HUES6 (cell line): ENCODE measurements around the gene RECQL5.
"Not testable (repeated sequence)": the region's sequence is repeated elsewhere in the genome, so short reads cannot be mapped to it uniquely, and the experiment has no call there.

Source experiments
- H3K27ac ChIP-seq: 2 replicates; pipeline ENCODE4 v1.7.0; 2013; ENCODE audit warnings: low read depth, mild to moderate bottlenecking, low read length, inconsistent platforms
- H3K27me3 ChIP-seq: 2 replicates; pipeline ENCODE4 v1.6.1; 2013; ENCODE audit warnings: low read length; ENCODE audit not compliant: control insufficient read depth, insufficient read depth
- H3K36me3 ChIP-seq: 2 replicates; pipeline ENCODE4 v1.6.1; 2013; ENCODE audit warnings: low read length; ENCODE audit not compliant: control insufficient read depth, insufficient read depth
- H3K4me1 ChIP-seq: 2 replicates; pipeline ENCODE4 v1.6.1; 2013; ENCODE audit warnings: low read length; ENCODE audit not compliant: control insufficient read depth, insufficient read depth
- H3K4me3 ChIP-seq: 2 replicates; pipeline ENCODE4 v1.5.1; 2013; ENCODE audit warnings: low read depth, low read length
- H3K9ac ChIP-seq: one replicate; pipeline ENCODE4 v1.6.1; 2013; ENCODE audit warnings: mild to moderate bottlenecking, low read length
- H3K9me3 ChIP-seq: 2 replicates; pipeline ENCODE4 v1.6.1; 2013; ENCODE audit warnings: low read depth, low read length; ENCODE audit not compliant: control insufficient read depth, insufficient read depth

Gene RECQL5

GRCh38 chr17:75639327-75639726, 27.6 kb downstream of the RECQL5 start:
- 0 out of 2 replicates have a peak, but pooled peaks cover 5% of the 10 kb centered on the region for H3K36me3 ChIP-seq
- H3K27ac ChIP-seq, result no peak overlapping the region
- H3K4me1 ChIP-seq, result peaks cover 20% of the 10 kb centered on the region
- H3K9ac ChIP-seq, result no peak overlapping the region
- H3K4me3 ChIP-seq, result no peak overlapping the region
- H3K9me3 ChIP-seq, result no peaks in the 10 kb centered on the region
- H3K27me3 ChIP-seq, result no peaks in the 10 kb centered on the region

- H3K9ac ChIP-seq, result no peak overlapping the region
- H3K4me1 ChIP-seq, result peaks cover 25% of the 10 kb centered on the region
- H3K27ac ChIP-seq, result no peak overlapping the region
- H3K9me3 ChIP-seq, result no peaks in the 10 kb centered on the region
- no peaks in the 10 kb centered on the region for H3K27me3 ChIP-seq
- 0 out of 2 replicates have a peak, but pooled peaks cover 5% of the 10 kb centered on the region for H3K36me3 ChIP-seq
- no peak overlapping the region for H3K4me3 ChIP-seq
These were observed 28.1 kb downstream of the RECQL5 start for GRCh38 chr17:75638893-75639292.

- H3K27me3 ChIP-seq, H3K36me3 ChIP-seq, H3K4me3 ChIP-seq, H3K27ac ChIP-seq, H3K9me3 ChIP-seq, H3K9ac ChIP-seq: not testable (repeated sequence)
- H3K4me1 ChIP-seq, result peaks cover 24% of the 10 kb centered on the region
These were observed 28.9 kb downstream of the RECQL5 start for GRCh38 chr17:75638039-75638438.

- Histone ChIP-seq H3K4me3 (no peak overlapping the region), H3K4me1 (peaks cover 23% of the 10 kb centered on the region), H3K36me3 (0 out of 2 replicates have a peak, but pooled peaks cover 5% of the 10 kb centered on the region), H3K27me3 (no peaks in the 10 kb centered on the region), H3K27ac (no peak overlapping the region), H3K9ac (no peak overlapping the region), H3K9me3 (no peaks in the 10 kb centered on the region)
These were observed 29.4 kb downstream of the RECQL5 start for GRCh38 chr17:75637551-75637950.

- no peak overlapping the region for H3K4me3 ChIP-seq
- no peaks in the 10 kb centered on the region for H3K9me3 ChIP-seq
- H3K27ac ChIP-seq, result no peak overlapping the region
- 0 out of 2 replicates have a peak, but pooled peaks cover 5% of the 10 kb centered on the region for H3K36me3 ChIP-seq
- H3K4me1 ChIP-seq, result peaks cover 20% of the 10 kb centered on the region
- no peak overlapping the region for H3K9ac ChIP-seq
- H3K27me3 ChIP-seq, result no peaks in the 10 kb centered on the region
These were observed 29.8 kb downstream of the RECQL5 start for GRCh38 chr17:75637143-75637538.

DNA sequence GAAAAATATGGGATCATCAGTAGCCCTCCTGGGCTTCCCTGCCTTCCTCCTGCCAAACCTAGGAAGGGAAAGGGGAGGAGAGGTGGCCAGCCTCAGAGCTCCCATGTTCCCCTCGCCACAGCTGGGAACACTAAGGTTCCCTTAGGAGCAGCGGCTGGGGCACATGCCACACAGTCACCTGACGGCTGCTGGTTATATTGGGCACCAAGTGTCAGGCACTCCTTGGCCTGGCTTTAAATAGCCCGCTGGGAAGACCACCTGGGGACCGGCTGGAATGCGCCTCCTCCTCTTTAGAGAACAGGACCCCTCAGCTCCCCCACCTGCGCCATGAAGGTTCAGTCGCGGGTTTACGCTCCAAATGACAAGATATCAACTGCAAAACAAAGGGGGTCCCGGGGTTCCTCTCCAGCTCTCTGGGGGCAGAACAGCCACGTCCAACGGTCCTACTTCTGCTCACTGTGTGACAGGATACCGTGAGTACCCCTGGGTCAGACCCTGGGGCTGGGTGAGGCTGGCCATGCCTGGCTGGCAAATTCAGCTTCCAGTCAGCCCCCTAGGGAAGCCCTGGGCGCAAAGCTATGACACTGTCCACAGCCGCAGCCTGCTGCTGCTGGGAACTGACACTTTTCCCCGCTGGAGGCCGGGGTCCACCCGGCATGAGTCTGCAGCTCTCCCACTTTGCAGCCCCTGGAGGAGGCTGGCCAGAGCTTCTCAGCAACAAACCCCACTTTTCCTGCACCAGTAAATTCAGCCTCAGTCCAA, 30.4 kb downstream of the RECQL5 start:
- H3K9me3 ChIP-seq, result no peaks in the 10 kb centered on the region
- no peaks in the 10 kb centered on the region for H3K27me3 ChIP-seq
- H3K4me1 ChIP-seq, result peaks cover 20% of the 10 kb centered on the region
- H3K4me3 ChIP-seq, result no peak overlapping the region
- no peak overlapping the region for H3K27ac ChIP-seq
- H3K9ac ChIP-seq, result no peak overlapping the region
- H3K36me3 ChIP-seq, result peaks cover 10% of the 10 kb centered on the region; the same call in 1 of the 2 replicates

DNA sequence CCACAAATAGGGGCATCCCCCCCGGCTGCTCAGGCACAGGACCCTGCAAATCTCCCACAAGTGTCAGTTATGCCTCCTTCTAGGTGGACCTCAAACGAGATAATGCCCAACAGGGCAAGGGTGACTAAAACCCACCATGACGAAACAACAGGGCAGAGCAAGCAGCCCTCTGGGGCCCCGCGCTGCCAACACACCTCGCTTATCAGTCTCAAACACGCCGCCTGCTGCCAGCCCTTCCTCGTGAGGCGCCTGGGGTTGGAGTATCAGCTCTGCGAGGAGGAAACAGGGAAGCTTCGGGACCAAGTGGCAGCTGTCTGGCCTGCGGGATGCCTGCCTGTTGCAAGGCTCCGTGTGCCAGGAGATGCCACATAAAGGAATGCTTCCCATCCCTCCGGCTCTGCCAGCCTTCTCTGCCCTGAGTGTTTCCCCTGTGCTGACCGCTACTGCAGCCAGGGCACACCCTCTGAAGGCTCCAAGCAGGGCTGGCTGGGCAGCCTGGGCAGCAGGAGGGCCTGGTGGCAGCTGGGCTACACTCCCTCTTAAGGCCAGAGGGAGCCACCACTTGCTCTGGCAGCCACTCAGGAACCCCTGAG, 31.2 kb downstream of the RECQL5 start:
- Histone ChIP-seq H3K27ac (no peak overlapping the region), H3K9me3 (no peaks in the 10 kb centered on the region), H3K4me3 (no peak overlapping the region), H3K27me3 (no peaks in the 10 kb centered on the region), H3K36me3 (peaks cover 16% of the 10 kb centered on the region), H3K9ac (no peak overlapping the region), H3K4me1 (peaks cover 20% of the 10 kb centered on the region)

DNA sequence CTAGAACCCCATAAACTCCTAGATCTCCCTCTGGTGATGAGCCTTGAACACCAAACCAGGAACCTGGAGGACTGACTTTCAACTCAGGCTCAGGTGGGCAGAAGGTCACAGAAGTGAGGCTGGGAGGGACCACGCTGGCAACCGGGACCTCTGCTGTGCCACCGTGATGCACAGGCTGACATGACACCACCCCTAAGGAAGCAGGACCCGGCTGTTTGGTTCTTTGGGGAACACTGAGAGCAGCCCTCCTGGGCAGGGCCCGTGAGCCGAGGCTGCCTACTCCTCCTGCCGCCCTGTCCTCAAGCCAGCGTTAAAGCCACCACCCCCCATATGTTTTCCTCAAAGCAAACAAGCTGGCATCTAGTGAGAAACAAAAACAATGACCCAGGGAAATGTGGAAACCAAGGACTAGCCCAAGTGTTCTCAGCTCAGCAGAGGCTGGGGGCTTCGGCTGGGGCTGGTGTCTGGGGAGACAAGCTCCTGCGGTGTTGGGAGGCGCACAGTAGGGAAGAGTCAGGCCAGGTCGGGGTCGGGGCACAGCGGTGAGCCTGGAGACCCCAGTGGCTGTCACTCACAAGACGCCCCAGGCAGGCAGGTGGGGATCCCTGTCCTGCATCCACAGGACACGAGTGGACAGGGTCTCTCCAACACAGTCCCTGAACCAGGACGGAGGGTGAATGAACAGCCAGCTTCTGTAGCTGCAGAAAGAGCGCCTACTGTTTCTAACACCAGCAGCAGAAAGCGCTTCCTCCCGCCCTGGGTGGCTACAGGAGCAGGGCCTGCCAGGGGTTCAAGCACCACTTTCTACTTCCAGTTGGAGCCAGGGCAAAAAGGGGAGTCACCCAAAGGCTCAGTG, 32.0 kb downstream of the RECQL5 start:
- Histone ChIP-seq H3K4me3 (no peak overlapping the region), H3K9ac (no peak overlapping the region), H3K4me1 (peaks cover 20% of the 10 kb centered on the region), H3K9me3 (no peaks in the 10 kb centered on the region), H3K27me3 (no peaks in the 10 kb centered on the region), H3K27ac (no peak overlapping the region), H3K36me3 (peaks cover 22% of the 10 kb centered on the region)

GRCh38 chr17:75634376-75634740, 32.6 kb downstream of the RECQL5 start:
- H3K9ac ChIP-seq, result no peak overlapping the region
- no peaks in the 10 kb centered on the region for H3K27me3 ChIP-seq
- H3K4me1 ChIP-seq, result peaks cover 20% of the 10 kb centered on the region
- H3K9me3 ChIP-seq, result no peaks in the 10 kb centered on the region
- no peak overlapping the region for H3K27ac ChIP-seq
- H3K4me3 ChIP-seq, result no peak overlapping the region
- H3K36me3 ChIP-seq, result peaks cover 22% of the 10 kb centered on the region

GRCh38 chr17:75633486-75634375, 33.2 kb downstream of the RECQL5 start:
- no peaks in the 10 kb centered on the region for H3K9me3 ChIP-seq
- no peaks in the 10 kb centered on the region for H3K27me3 ChIP-seq
- H3K36me3 ChIP-seq, result peaks cover 21% of the 10 kb centered on the region
- peak overlapping the region; percentile 21 for H3K9ac ChIP-seq
- H3K4me3 ChIP-seq, result peak overlapping the region; percentile 28; the same call in 1 of the 2 replicates
- peaks cover 20% of the 10 kb centered on the region for H3K4me1 ChIP-seq
- H3K27ac ChIP-seq, result no peak overlapping the region
